Measurements from ENCODE around the gene CYP26B1. TPM values are rescaled to one million over a fixed set of nuclear protein-coding genes. Genes with fewer than 3 reads are reported as not detected.

CYP26B1 gene
- total RNA-seq, 2 donors from 2014 or later = 6.0 to 20.8 TPM

- no peaks in the 10 kb centered on the region for H3K27me3 ChIP-seq (replicated peaks; ENCODE audit: insufficient read depth)
- no peak for ATAC-seq (ENCODE audit: insufficient number of reproducible peaks, low FRiP score, low read depth)
- no peaks in the 10 kb centered on the region for H3K4me1 ChIP-seq (ENCODE audit: control insufficient read depth in 1 of 2, low read depth in 2 of 2)
- no peak overlapping the region for H3K27ac ChIP-seq
- no peak for TF ChIP-seq CTCF (IDR thresholded peaks at IDR 0.05)
- no peaks in the 10 kb centered on the region for H3K36me3 ChIP-seq
- DNase-seq (ENCODE audit: low spot score) = no peak
- H3K9me3 ChIP-seq = no peaks in the 10 kb centered on the region
- H3K4me3 ChIP-seq = no peak overlapping the region
Observed at GRCh38 chr2:72094701-72095100, 53.0 kb downstream of the CYP26B1 start.

GRCh38 chr2:72092111-72092510 lies 55.6 kb downstream of the CYP26B1 start:
- Histone ChIP-seq H3K9me3 (no peaks in the 10 kb centered on the region), H3K27ac (no peak overlapping the region), H3K4me3 (no peak overlapping the region), H3K36me3 (no peaks in the 10 kb centered on the region), H3K4me1 (ENCODE audit: control insufficient read depth in 1 of 2, low read depth in 2 of 2) (no peaks in the 10 kb centered on the region), H3K27me3 (replicated peaks; ENCODE audit: insufficient read depth) (no peaks in the 10 kb centered on the region)
- TF ChIP-seq CTCF (IDR thresholded peaks at IDR 0.05) = no peak
- DNase-seq (ENCODE audit: low spot score) (no peak), ATAC-seq (ENCODE audit: insufficient number of reproducible peaks, low FRiP score, low read depth) (no peak)

- H3K36me3 ChIP-seq = no peaks in the 10 kb centered on the region
- TF ChIP-seq CTCF (IDR thresholded peaks at IDR 0.05) = no peak
- H3K27me3 ChIP-seq (replicated peaks; ENCODE audit: insufficient read depth) = no peaks in the 10 kb centered on the region
- no peak overlapping the region for H3K4me3 ChIP-seq
- H3K27ac ChIP-seq = no peak overlapping the region
- H3K9me3 ChIP-seq = no peaks in the 10 kb centered on the region
- no peaks in the 10 kb centered on the region for H3K4me1 ChIP-seq (ENCODE audit: control insufficient read depth in 1 of 2, low read depth in 2 of 2)
- DNase-seq (ENCODE audit: low spot score) (no peak), ATAC-seq (ENCODE audit: insufficient number of reproducible peaks, low FRiP score, low read depth) (no peak)
Observed at GRCh38 chr2:72090781-72091482, 56.7 kb downstream of the CYP26B1 start.

- ATAC-seq (ENCODE audit: insufficient number of reproducible peaks, low FRiP score, low read depth) (no peak), DNase-seq (ENCODE audit: low spot score) (no peak)
- Histone ChIP-seq H3K4me1 (ENCODE audit: control insufficient read depth in 1 of 2, low read depth in 2 of 2) (no peaks in the 10 kb centered on the region), H3K4me3 (no peak overlapping the region), H3K27ac (no peak overlapping the region), H3K36me3 (no peaks in the 10 kb centered on the region), H3K27me3 (replicated peaks; ENCODE audit: insufficient read depth) (no peaks in the 10 kb centered on the region), H3K9me3 (no peaks in the 10 kb centered on the region)
- TF ChIP-seq CTCF (IDR thresholded peaks at IDR 0.05) = no peak
Observed at GRCh38 chr2:72090271-72090720, 57.4 kb downstream of the CYP26B1 start.

- no peaks in the 10 kb centered on the region for H3K27me3 ChIP-seq (replicated peaks; ENCODE audit: insufficient read depth)
- no peak overlapping the region for H3K4me3 ChIP-seq
- DNase-seq (ENCODE audit: low spot score) (no peak), ATAC-seq (ENCODE audit: insufficient number of reproducible peaks, low FRiP score, low read depth) (no peak)
- H3K36me3 ChIP-seq = no peaks in the 10 kb centered on the region
- H3K4me1 ChIP-seq (ENCODE audit: control insufficient read depth in 1 of 2, low read depth in 2 of 2) = no peaks in the 10 kb centered on the region
- no peak overlapping the region for H3K27ac ChIP-seq
- TF ChIP-seq CTCF (IDR thresholded peaks at IDR 0.05) = no peak
- H3K9me3 ChIP-seq = no peaks in the 10 kb centered on the region
Observed at GRCh38 chr2:72089537-72089936, 58.1 kb downstream of the CYP26B1 start.

All from thoracic aorta (tissue), 2 donors.